ENCODE measurements around the gene C10orf90.

The C10orf90 gene

GRCh38 chr10:126671402-126671975, 996 bp upstream of the C10orf90 start:
- no peak for DNase-seq

GRCh38 chr10:126670895-126671261, 385 bp upstream of the C10orf90 start:
- DNase-seq: no peak

GRCh38 chr10:126669168-126669567, 1.3 kb downstream of the C10orf90 start:
- no peak for DNase-seq

GRCh38 chr10:126668505-126668904, 2.0 kb downstream of the C10orf90 start:
- no peak for DNase-seq

- no peak for DNase-seq
Measured at GRCh38 chr10:126667568-126667967, 2.9 kb downstream of the C10orf90 start.

GRCh38 chr10:126665207-126665606, 5.3 kb downstream of the C10orf90 start:
- no peak for DNase-seq

GRCh38 chr10:126663880-126664279, 6.6 kb downstream of the C10orf90 start:
- no peak for DNase-seq

- DNase-seq: no peak
Measured at GRCh38 chr10:126663328-126663727, 7.2 kb downstream of the C10orf90 start.

GRCh38 chr10:126661841-126662515, 8.5 kb downstream of the C10orf90 start:
- DNase-seq: no peak

- no peak for DNase-seq
Measured at GRCh38 chr10:126661356-126661755, 9.1 kb downstream of the C10orf90 start.

- DNase-seq: no peak
Measured at GRCh38 chr10:126659750-126660149, 10.7 kb downstream of the C10orf90 start.

- DNase-seq: no peak
Measured at GRCh38 chr10:126658928-126659327, 11.6 kb downstream of the C10orf90 start.

- no peak for DNase-seq
Measured at GRCh38 chr10:126654579-126654978, 15.9 kb downstream of the C10orf90 start.

GRCh38 chr10:126651467-126651866, 19.0 kb downstream of the C10orf90 start:
- DNase-seq: no peak

GRCh38 chr10:126650161-126650560, 20.3 kb downstream of the C10orf90 start:
- DNase-seq: no peak

- DNase-seq: no peak
Measured at GRCh38 chr10:126647116-126647515, 23.4 kb downstream of the C10orf90 start.

GRCh38 chr10:126646110-126646509, 24.4 kb downstream of the C10orf90 start:
- no peak for DNase-seq

- no peak for DNase-seq
Measured at GRCh38 chr10:126640401-126640800, 30.1 kb downstream of the C10orf90 start.

- DNase-seq: no peak
Measured at GRCh38 chr10:126639084-126639483, 31.4 kb downstream of the C10orf90 start.

GRCh38 chr10:126638542-126638941, 32.0 kb downstream of the C10orf90 start:
- DNase-seq: no peak

GRCh38 chr10:126637501-126637900, 33.0 kb downstream of the C10orf90 start:
- DNase-seq: no peak

GRCh38 chr10:126634911-126635310, 35.6 kb downstream of the C10orf90 start:
- DNase-seq: no peak

- DNase-seq: no peak
Measured at GRCh38 chr10:126634347-126634746, 36.1 kb downstream of the C10orf90 start.

GRCh38 chr10:126632705-126633104, 37.8 kb downstream of the C10orf90 start:
- no peak for DNase-seq
